ENCODE data around the gene CDX2. TPM values are rescaled to one million over a fixed set of nuclear protein-coding genes. Genes with fewer than 3 reads are reported as not detected.

The CDX2 gene
- total and polyA plus RNA-seq, 9 of the 15 experiments (the other 6 are each of a cell fraction or from before 2014, with no cell fraction given) = 0.04 TPM; not detected in 8

- Histone ChIP-seq H3K9me1 (ENCODE audit: control insufficient read depth, insufficient read depth, low read length) (no peaks in the 10 kb centered on the region), H3K4me3 (no peak overlapping the region), H3K4me2 (ENCODE audit: insufficient read depth, low read length) (no peak overlapping the region), H3K36me3 (ENCODE audit: control insufficient read depth, insufficient read depth, low read length) (no peaks in the 10 kb centered on the region), H3K9ac (ENCODE audit: insufficient read depth in 1 of 2, low read depth in 2 of 2, low read length in 2 of 2) (no peak overlapping the region), H3K27me3 (ENCODE audit: control insufficient read depth in 2 of 2, insufficient read depth in 2 of 2, low read length in 2 of 2) (peaks cover 3 to 52% of the 10 kb centered on the region in 2 experiments; a peak in 4 of 5 replicates), H3K9me3 (replicated peaks; ENCODE audit: control insufficient read depth, insufficient read depth, low read depth, low read length) (no peaks in the 10 kb centered on the region), H3K27ac (ENCODE audit: extremely low read depth, low read depth, low read length) (no peak overlapping the region), H4K20me1 (replicated peaks; ENCODE audit: control insufficient read depth, insufficient read depth, low read length) (no peaks in the 10 kb centered on the region), H3K79me2 (ENCODE audit: control insufficient read depth, insufficient read depth, low read length) (no peaks in the 10 kb centered on the region), H2AFZ (ENCODE audit: low read depth, low read length) (no peak overlapping the region), H3K4me1 (replicated peaks in 1 of 2; ENCODE audit: control insufficient read depth in 2 of 2, insufficient read depth in 2 of 2, low read length in 2 of 2) (0 out of 5 replicates have a peak, but pooled peaks cover 0 to 3% of the 10 kb centered on the region in 2 experiments)
- ATAC-seq = no peak
- no peak for FAIRE-seq
- POLR2A ChIA-PET = interaction anchor here (0.6 kb wide), 1 partner anchor 110 kb away, joined by 3 read pairs; no protein-coding TSS in a partner anchor
- CTCF ChIA-PET (ENCODE audit: low intra/inter-chr PET ratio) = no interaction called here
- intact Hi-C loops (cut with micrococcal nuclease) = no loop called here
- in situ Hi-C loops (cut with MboI) = no loop called here
- BruUV-seq (replicated peaks) = no TSS peak
- WGBS (ENCODE audit: insufficient coverage, low coverage, missing lambda C conversion rate) = under 1% methylated on average over 11 of the region's 12 CpGs
- DNase-seq (ENCODE audit: extremely low read depth in 1 of 4, low spot score in 3 of 4) = no peak
- TF ChIP-seq HNRNPH1 (optimal IDR thresholded peaks at IDR 0.05; ENCODE audit: low read depth, low read length) = no peak
- no peak for TF ChIP-seq ZFP91 (CRISPR knock-in tag; IDR thresholded peaks at IDR 0.05)
- TF ChIP-seq CHD4 (IDR thresholded peaks at IDR 0.05; ENCODE audit: insufficient read depth, insufficient replicate concordance, low read depth, low read length, poor library complexity, severe bottlenecking) = no peak
- no peak for TF ChIP-seq IRF2 (CRISPR knock-in tag; IDR thresholded peaks at IDR 0.05)
- no peak for TF ChIP-seq IRF1 (CRISPR knock-in tag; IDR thresholded peaks at IDR 0.05; ENCODE audit: borderline replicate concordance)
- no peak for TF ChIP-seq ATF4 (CRISPR knock-in tag; IDR thresholded peaks at IDR 0.05)
- TF ChIP-seq ZC3H11A (IDR thresholded peaks at IDR 0.05; ENCODE audit: low read depth, low read length) = no peak
- TF ChIP-seq ATF7 (IDR thresholded peaks at IDR 0.05) = no peak
- no peak for TF ChIP-seq MXD1 (CRISPR knock-in tag; IDR thresholded peaks at IDR 0.05; ENCODE audit: borderline replicate concordance, poor library complexity, severe bottlenecking)
- TF ChIP-seq GTF2B (IDR thresholded peaks at IDR 0.05; ENCODE audit: extremely low read depth, insufficient read length) = no peak
- no peak for TF ChIP-seq MYC (IDR thresholded peaks at IDR 0.05; ENCODE audit: low read depth, low read length)
- TF ChIP-seq MYC (CRISPR knock-in tag; IDR thresholded peaks at IDR 0.05; ENCODE audit: borderline replicate concordance, low read depth) = no peak
- TF ChIP-seq CBX8 (IDR thresholded peaks at IDR 0.05; ENCODE audit: borderline replicate concordance, extremely low read depth, low read depth, low read length, poor library complexity, severe bottlenecking) = no peak
- no peak for TF ChIP-seq MTA3 (IDR thresholded peaks at IDR 0.05; ENCODE audit: borderline replicate concordance)
- no peak for TF ChIP-seq PML (IDR thresholded peaks at IDR 0.05; ENCODE audit: low read length)
- no peak for TF ChIP-seq ELF1 (tag; IDR thresholded peaks at IDR 0.05)
Observed at GRCh38 chr13:27976362-27977091, 7.4 kb upstream of the CDX2 start.

All from K562 (cell line).